ENCODE data around the gene HAUS3.
"Not testable (repeated sequence)": the region's sequence is repeated elsewhere in the genome, so short reads cannot be mapped to it uniquely, and the experiment has no call there.

The HAUS3 gene

DNA sequence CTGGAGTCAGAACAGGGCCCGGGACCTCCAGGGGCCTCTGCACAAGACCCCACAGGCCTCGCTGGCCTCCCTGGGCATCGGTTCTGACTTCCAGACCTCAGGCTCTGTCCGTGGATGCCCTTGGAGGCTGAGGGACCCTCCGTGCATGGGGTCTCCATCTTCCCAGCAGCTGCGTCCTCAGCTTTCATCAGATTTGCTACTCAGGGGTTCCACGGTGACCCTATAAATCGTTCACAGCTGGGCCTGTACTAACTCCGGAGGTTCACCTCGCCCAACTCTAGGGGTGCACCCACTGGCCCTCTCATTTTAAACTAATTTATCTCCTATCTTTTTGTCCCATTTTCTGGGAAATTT is 33.1 kb upstream of the HAUS3 start:
- not testable (repeated sequence) for DNase-seq, ATAC-seq

DNA sequence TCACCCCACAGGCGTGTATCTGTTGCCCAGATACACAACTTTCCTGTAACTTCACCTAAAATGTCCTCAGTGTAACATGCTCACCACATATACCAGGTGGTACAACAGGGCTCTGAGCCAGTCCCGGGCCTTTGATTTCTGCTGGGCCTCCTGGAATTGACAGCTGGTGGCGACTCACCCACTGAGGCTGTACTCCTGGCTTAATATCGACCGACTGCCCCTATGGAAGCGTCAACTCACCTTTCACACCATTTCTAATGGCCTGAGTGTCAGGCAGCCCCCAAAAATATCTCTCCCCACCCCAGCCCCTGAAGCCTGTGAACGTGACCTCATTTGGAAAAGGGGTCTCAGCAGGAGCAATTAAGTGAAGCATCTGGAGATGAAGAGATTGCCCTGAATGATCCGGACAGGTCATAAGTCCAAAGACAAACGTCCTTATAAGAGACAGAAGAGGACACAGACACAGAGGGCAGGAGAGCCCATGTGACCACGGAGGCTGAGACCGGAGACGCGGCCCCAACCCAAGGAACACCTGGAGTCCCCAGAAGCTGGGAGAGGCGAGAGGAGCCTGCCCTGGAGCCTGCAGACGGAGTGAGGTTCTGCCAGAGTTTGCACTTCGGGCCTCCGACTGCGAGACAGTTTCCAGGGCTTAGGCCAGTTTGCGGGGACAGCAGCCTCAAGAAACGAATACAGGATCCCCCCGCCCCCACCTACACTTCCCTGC is 32.6 kb upstream of the HAUS3 start:
- DNase-seq (no peak), ATAC-seq (no peak)

GRCh38 chr4:2273657-2274319 is 31.9 kb upstream of the HAUS3 start:
- no peak for ATAC-seq
- DNase-seq = no peak

GRCh38 chr4:2273221-2273620 is 31.3 kb upstream of the HAUS3 start:
- DNase-seq = no peak

GRCh38 chr4:2272828-2273120 is 30.9 kb upstream of the HAUS3 start:
- no peak for DNase-seq
- no peak for ATAC-seq

More at GRCh38 chr4:2273221-2273620, 31.3 kb upstream of the HAUS3 start:
- no peak for ATAC-seq

- no peak for ATAC-seq
- DNase-seq = no peak
These were observed 30.3 kb upstream of the HAUS3 start for GRCh38 chr4:2272026-2272827.

GRCh38 chr4:2271279-2272025 is 29.5 kb upstream of the HAUS3 start:
- ATAC-seq = no peak

DNA sequence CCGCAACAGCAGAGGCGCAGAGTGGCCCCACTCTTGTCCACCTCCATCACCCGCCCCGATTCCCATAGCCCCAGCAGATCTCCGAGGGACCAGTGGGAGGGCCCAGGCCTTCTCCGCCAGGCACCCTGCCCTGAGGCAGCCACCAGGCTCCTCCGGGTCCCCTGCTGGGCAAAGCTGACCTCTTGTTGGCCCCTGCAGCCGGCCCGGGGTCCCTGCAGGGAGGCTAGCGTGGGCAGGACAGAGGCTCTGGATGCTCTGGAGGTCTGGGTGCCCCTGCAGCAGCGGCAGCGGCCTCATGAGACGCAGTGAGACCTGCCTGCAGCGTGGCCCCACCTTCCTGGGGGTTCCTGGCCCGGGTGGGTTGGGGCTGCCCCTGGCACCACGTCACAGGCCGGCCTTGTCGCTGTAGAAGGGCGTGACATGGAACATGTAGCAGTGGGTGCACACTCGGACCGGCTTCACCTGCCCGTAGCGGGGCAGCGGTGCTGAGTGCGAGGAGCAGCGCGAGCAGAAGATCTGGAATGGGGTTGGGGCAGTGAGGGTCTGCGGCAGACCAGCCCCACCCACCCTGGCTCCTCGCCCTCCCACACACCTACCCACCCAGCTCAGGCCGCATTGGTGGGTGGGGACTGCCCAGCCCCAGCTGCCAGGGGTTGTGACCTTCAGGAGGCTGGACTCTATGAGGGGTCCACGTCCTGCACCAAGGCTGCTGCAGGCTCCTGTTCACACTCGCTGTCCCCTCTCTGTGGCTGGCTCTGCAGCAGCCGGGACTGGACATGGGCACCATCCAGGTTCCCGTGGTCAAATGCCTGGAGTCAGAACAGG is 28.6 kb upstream of the HAUS3 start:
- ATAC-seq = no peak
- DNase-seq = no peak

More at GRCh38 chr4:2271279-2272025, 29.5 kb upstream of the HAUS3 start:
- no peak for DNase-seq

GRCh38 chr4:2269618-2270163 is 27.8 kb upstream of the HAUS3 start:
- ATAC-seq = no peak
- no peak for DNase-seq

DNA sequence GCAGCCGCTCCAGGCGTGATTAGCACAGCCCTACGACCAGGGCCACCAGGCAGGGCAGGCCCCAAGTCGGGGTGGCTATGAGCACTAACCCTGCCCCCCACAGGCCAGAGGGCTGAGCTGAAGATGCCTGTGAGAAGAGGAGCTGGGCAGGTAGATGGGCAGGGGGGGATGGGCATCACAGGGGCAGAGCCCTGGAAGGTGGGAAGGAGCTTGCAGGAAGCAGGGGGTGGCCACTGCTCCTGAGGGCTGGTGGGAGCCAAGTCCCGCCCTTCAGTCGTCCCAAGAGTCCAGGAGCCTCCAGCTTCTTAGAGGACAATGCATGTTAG is 27.2 kb upstream of the HAUS3 start:
- ATAC-seq (no peak), DNase-seq (no peak)

- ATAC-seq (no peak), DNase-seq (no peak)
These were observed 26.7 kb upstream of the HAUS3 start for GRCh38 chr4:2268357-2269205.

DNA sequence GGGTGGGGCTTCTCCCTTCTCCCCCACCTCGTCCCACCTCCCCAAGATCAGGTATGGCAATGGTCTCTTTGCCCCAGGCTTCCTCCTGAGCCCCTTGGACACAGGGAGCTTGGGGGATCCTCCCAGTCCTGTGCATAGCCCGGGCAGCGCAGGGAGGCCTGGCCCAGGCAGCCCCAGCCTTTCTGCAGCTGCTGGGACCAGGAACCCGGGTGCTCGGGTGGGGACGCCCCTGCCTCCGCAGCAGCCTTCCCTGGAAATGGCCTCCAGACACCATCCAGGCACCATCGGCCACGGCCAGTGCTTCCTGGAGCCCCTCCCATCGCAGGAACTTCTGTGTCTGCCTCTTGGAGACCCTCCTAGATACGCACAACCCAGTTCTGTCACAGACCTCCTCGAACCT is 25.9 kb upstream of the HAUS3 start:
- no peak for ATAC-seq
- no peak for DNase-seq

- DNase-seq = no peak
- ATAC-seq = no peak
These were observed 25.4 kb upstream of the HAUS3 start for GRCh38 chr4:2267320-2267811.

DNA sequence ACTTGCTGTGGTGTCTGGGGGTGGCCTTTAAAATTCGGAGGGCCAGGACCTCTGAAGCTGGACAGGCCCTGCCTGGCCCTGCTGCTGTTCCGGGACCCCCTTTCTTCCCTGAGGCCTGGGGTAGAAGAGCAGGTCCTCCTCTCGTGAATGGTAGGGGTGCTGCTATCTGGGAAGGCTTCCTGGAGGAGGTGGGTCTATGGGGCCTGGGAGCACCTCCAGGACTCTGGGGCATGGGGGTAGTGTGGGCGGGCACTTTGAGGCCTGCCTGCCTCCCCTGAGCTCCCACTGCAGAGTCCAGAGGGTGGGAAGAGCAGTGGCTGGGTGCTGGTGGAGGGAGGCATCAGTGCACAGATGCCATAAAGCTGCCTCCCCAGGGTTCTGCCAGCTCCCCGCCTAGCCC is 24.9 kb upstream of the HAUS3 start:
- DNase-seq (no peak), ATAC-seq (no peak)

DNA sequence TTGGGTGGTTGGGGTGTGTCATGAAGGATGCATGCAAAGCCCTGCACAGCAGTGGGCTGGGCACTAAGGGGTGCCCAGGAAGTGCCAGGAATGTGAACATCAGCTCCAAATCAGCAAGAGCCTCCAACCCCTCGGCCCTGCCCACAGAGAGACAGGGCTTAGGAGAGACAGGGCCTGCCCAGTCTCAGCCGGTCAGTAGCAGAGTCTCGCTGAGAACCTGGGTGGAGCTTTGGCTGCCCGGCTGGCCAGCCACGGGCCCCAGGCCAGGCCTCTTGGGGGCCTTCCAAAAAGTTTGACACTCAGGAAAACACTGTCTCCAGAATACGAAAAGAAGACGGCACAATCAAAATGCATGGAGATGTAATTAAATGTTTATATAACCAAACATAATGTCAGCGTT is 24.3 kb upstream of the HAUS3 start:
- DNase-seq (no peak), ATAC-seq (no peak)

DNA sequence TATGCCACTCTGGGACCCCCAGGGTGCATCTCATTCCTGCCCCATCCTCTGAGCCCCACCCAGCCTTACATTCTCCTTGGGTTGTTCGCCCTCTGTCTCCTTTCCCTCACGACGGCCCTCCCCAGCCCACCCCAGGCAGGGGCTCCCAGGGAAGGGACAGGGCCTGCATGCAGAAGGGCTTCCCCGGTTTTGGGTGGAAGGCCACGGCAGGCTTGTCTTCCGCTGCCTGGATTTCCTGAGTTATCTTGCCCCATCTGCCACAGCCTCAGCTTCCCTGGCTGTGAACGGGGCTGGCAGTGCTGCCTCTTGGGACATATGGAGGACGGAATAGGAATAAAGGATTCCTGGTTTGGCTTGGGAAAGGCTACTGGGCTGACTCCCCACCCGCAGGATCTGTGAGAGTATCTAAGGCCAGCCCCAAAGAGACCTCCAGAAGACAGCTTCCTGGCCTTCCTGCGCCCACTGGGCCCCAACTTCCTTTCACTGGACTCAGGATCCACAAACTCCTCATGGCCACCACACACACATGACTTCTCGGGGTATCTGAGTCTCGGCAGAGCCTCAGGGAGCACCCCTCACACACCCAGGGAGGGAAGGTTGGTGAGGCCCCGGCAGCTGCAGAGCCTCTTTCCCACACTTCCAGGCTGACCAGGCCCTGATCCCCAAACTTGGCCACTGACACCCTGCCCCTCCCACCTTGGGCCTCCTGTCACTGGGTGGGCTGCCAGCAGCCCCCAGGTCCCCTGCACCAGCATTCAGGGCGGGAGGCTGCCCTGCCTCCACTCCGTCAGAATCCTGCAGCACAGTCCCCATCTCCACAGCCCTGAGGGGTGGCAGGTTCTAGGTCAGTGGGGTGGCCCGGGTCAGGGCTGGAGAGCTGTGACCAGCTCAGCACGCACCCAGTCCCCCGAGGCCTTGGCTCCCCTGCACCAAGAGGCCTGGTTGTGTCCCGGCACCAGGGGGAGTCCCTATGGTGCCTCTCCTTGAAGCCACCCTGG is 23.5 kb upstream of the HAUS3 start:
- DNase-seq = no peak
- ATAC-seq = no peak

- ATAC-seq (no peak), DNase-seq (no peak)
These were observed 22.6 kb upstream of the HAUS3 start for GRCh38 chr4:2264481-2265041.

GRCh38 chr4:2263926-2264321 is 22.0 kb upstream of the HAUS3 start:
- no peak for DNase-seq
- no peak for ATAC-seq

DNA sequence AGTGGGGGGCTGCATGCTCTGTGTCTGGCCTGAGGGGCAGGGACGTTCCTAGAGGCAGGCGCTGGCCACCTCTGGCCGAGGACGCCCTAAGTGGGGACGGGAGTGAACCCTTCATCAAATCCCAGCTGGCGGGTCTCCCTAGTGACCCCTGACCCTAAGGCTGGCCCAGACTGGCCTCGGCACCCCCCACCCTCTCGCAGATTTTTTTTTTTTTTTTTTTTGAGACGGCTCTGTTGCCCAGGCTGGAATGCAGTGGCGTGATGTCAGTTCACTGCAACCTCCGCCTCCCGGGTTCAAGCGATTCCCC is 21.0 kb upstream of the HAUS3 start:
- DNase-seq (no peak), ATAC-seq (no peak)

Measured in stimulated activated naive CD8-positive, alpha-beta T cell treated with anti-CD3 and anti-CD28 coated beads, Interleukin-15, Interleukin-2, amounts not matched to agents 100 U/mL and 50 U/mL, for 24 hours (primary cell).